ENCODE results near the gene RNF17. TPM values are rescaled to one million over a fixed set of nuclear protein-coding genes. Genes with fewer than 3 reads are reported as not detected.

The RNF17 gene
- total and polyA plus RNA-seq, 2 donors (not counting 1 experiment from before 2014, with no cell fraction given) = not detected

GRCh38 chr13:24875566-24875965 lies 111.6 kb downstream of the RNF17 start:
- H3K79me2 ChIP-seq (ENCODE audit: control insufficient read depth, insufficient read depth, low read length) = no peaks in the 10 kb centered on the region
- H3K4me3 ChIP-seq (replicated peaks in 1 of 4; ENCODE audit: control extremely low read depth in 1 of 4, insufficient read depth in 1 of 4, low read depth in 3 of 4, low read length in 4 of 4) = no peak overlapping the region
- no peaks in the 10 kb centered on the region for H3K4me1 ChIP-seq (ENCODE audit: control insufficient read depth, extremely low read depth, insufficient read depth, low read length)

GRCh38 chr13:24877531-24877930 lies 113.6 kb downstream of the RNF17 start:
- Histone ChIP-seq H3K79me2 (ENCODE audit: control insufficient read depth, insufficient read depth, low read length) (no peaks in the 10 kb centered on the region), H3K27me3 (ENCODE audit: control insufficient read depth, insufficient read depth, low read length) (no peaks in the 10 kb centered on the region), H2AFZ (ENCODE audit: low read length) (no peak overlapping the region), H4K20me1 (ENCODE audit: control insufficient read depth, extremely low read depth, insufficient read depth, low read length) (no peaks in the 10 kb centered on the region), H3K36me3 (ENCODE audit: control insufficient read depth, insufficient read depth, low read length) (no peaks in the 10 kb centered on the region), H3K4me2 (ENCODE audit: extremely low read depth, insufficient read depth, low read length) (no peak overlapping the region), H3K4me1 (ENCODE audit: control insufficient read depth, extremely low read depth, insufficient read depth, low read length) (no peaks in the 10 kb centered on the region), H3K9ac (ENCODE audit: insufficient read depth, low read length) (no peak overlapping the region), H3K9me3 (ENCODE audit: control insufficient read depth, insufficient read depth, low read depth, low read length) (no peaks in the 10 kb centered on the region), H3K4me3 (replicated peaks in 1 of 4; ENCODE audit: control extremely low read depth in 1 of 4, insufficient read depth in 1 of 4, low read depth in 3 of 4, low read length in 4 of 4) (no peak overlapping the region), H3K27ac (ENCODE audit: insufficient read depth, low read length) (no peak overlapping the region)
- TF ChIP-seq CTCF (conservative IDR thresholded peaks at IDR 0.05 in 1 of 2, IDR thresholded peaks at IDR 0.05 in 1 of 2; ENCODE audit: low read depth in 1 of 2, low read length in 2 of 2) (no peak), EZH2 (IDR thresholded peaks at IDR 0.05; ENCODE audit: low read length, missing control alignments) (no peak)
- no peak for DNase-seq (ENCODE audit: low read depth in 2 of 2)

More at GRCh38 chr13:24875566-24875965, 111.6 kb downstream of the RNF17 start:
- Histone ChIP-seq H3K27me3 (ENCODE audit: control insufficient read depth, insufficient read depth, low read length) (no peaks in the 10 kb centered on the region), H3K4me2 (ENCODE audit: extremely low read depth, insufficient read depth, low read length) (no peak overlapping the region), H3K36me3 (ENCODE audit: control insufficient read depth, insufficient read depth, low read length) (no peaks in the 10 kb centered on the region), H3K9ac (ENCODE audit: insufficient read depth, low read length) (no peak overlapping the region), H2AFZ (ENCODE audit: low read length) (no peak overlapping the region), H3K9me3 (ENCODE audit: control insufficient read depth, insufficient read depth, low read depth, low read length) (no peaks in the 10 kb centered on the region), H4K20me1 (ENCODE audit: control insufficient read depth, extremely low read depth, insufficient read depth, low read length) (no peaks in the 10 kb centered on the region), H3K27ac (ENCODE audit: insufficient read depth, low read length) (no peak overlapping the region)
- TF ChIP-seq EZH2 (IDR thresholded peaks at IDR 0.05; ENCODE audit: low read length, missing control alignments) (no peak), CTCF (conservative IDR thresholded peaks at IDR 0.05 in 1 of 2, IDR thresholded peaks at IDR 0.05 in 1 of 2; ENCODE audit: low read depth in 1 of 2, low read length in 2 of 2) (no peak)
- DNase-seq (ENCODE audit: low read depth in 2 of 2) = no peak

GRCh38 chr13:24878340-24878739 lies 114.4 kb downstream of the RNF17 start:
- no peaks in the 10 kb centered on the region for H4K20me1 ChIP-seq (ENCODE audit: control insufficient read depth, extremely low read depth, insufficient read depth, low read length)
- no peaks in the 10 kb centered on the region for H3K36me3 ChIP-seq (ENCODE audit: control insufficient read depth, insufficient read depth, low read length)
- H3K4me2 ChIP-seq (ENCODE audit: extremely low read depth, insufficient read depth, low read length) = no peak overlapping the region
- no peaks in the 10 kb centered on the region for H3K27me3 ChIP-seq (ENCODE audit: control insufficient read depth, insufficient read depth, low read length)
- H3K4me1 ChIP-seq (ENCODE audit: control insufficient read depth, extremely low read depth, insufficient read depth, low read length) = no peaks in the 10 kb centered on the region
- no peak overlapping the region for H2AFZ ChIP-seq (ENCODE audit: low read length)
- TF ChIP-seq CTCF (conservative IDR thresholded peaks at IDR 0.05 in 1 of 2, IDR thresholded peaks at IDR 0.05 in 1 of 2; ENCODE audit: low read depth in 1 of 2, low read length in 2 of 2) (no peak), EZH2 (IDR thresholded peaks at IDR 0.05; ENCODE audit: low read length, missing control alignments) (no peak)
- H3K4me3 ChIP-seq (replicated peaks in 1 of 4; ENCODE audit: control extremely low read depth in 1 of 4, insufficient read depth in 1 of 4, low read depth in 3 of 4, low read length in 4 of 4) = no peak overlapping the region
- H3K9ac ChIP-seq (ENCODE audit: insufficient read depth, low read length) = no peak overlapping the region
- H3K79me2 ChIP-seq (ENCODE audit: control insufficient read depth, insufficient read depth, low read length) = no peaks in the 10 kb centered on the region
- no peak for DNase-seq (ENCODE audit: low read depth in 2 of 2)
- no peak overlapping the region for H3K27ac ChIP-seq (ENCODE audit: insufficient read depth, low read length)
- no peaks in the 10 kb centered on the region for H3K9me3 ChIP-seq (ENCODE audit: control insufficient read depth, insufficient read depth, low read depth, low read length)
